HG03439 (cell line): ENCODE measurements around the gene AGBL5.
A peak's percentile ranks its signal among the peaks of the same experiment; 100 is the strongest.

Source experiments
- ATAC-seq: cut with Tn5 transposase; IDR thresholded peaks from one replicate; pipeline ENCODE4 v1.9.1; 2021; ENCODE audit warnings: mild to moderate bottlenecking, moderate library complexity; ENCODE audit not compliant: unreplicated experiment

Gene AGBL5

DNA sequence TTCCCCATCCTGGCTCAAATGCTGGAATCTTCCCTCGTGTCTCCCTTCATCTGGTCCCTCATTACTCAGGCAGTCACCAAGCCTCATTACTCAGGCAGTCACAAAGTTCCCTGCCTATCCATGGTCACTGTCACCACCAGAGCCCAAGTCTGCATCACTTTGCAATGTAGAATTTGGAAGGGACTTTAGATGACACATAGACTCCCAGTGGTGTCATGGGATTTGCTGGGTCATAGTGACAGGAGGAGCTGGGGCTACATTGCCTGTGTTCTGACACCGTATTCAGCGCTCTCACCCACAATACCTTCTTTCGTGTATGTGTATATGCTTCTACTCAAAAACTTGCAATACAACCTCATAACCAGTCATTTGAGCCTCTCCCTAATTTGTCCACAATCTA lies 24.9 kb downstream of the AGBL5 start:
- no peak for ATAC-seq

DNA sequence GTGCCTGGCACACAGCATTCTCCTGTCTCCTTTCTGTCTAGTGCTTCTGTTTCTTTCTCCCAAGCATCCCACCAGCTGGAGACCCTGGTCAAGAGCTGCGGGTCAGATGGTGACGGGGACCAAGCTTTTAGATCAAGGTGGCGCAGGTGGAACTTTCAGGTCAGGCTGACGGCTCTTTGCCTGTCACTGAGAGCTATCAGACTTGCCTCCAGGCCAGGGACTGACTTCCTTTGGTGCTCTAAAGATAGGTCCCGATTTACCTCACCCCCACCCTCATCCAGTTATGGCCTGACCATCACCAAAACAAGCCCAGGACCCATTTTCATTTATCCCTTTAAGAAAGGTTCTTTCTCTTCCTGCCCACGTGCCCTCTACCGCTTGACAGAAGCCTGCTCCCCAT lies 25.8 kb downstream of the AGBL5 start:
- ATAC-seq: no peak

DNA sequence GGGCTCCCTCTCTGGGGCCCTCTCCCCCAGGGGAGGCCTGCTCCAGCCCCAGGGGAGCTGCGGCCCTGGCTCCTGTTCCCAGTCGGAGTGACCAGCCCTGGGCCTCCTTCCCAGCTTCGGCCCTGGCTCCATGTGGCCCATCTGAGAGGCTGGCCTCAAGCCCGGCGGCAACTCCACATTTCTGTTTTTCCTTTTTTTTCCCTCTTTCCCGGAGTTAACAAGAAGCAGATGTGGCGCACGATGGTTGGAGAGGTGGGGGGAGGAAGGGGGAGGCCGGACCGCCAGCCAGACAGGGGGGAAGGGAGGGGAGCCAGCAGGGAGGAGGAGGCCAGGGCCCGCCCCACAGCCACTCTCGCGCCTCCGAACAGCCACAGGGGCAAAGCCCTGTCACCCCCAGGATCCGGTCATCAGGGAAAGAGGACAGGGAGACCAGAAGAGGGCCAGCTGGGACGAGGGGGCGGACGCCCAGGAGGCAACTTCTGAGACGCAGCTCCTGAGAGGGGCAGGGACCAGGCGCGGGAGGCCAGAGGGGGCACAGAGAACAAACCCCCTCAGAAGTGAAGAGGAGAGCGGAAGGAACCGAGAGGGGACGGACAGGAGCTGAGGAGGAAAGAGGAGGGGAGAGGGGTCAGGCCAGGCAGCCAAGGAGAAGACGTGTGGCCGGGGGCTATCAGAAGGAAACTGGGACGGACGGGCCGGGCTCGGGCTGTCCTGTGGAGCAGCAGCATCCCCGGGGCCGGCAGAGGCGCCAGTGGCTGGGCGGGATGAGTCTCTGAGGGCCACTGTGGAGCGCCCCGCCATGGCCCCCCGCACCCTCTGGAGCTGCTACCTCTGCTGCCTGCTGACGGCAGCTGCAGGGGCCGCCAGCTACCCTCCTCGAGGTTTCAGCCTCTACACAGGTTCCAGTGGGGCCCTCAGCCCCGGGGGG lies 27.1 kb downstream of the AGBL5 start, which contains the start of gene EMILIN1:
TSS of gene EMILIN1 (plus strand) at position 349 of the 928 bp plus-strand sequence. CDS start at position 800, 451 bp downstream.
- no peak for ATAC-seq

DNA sequence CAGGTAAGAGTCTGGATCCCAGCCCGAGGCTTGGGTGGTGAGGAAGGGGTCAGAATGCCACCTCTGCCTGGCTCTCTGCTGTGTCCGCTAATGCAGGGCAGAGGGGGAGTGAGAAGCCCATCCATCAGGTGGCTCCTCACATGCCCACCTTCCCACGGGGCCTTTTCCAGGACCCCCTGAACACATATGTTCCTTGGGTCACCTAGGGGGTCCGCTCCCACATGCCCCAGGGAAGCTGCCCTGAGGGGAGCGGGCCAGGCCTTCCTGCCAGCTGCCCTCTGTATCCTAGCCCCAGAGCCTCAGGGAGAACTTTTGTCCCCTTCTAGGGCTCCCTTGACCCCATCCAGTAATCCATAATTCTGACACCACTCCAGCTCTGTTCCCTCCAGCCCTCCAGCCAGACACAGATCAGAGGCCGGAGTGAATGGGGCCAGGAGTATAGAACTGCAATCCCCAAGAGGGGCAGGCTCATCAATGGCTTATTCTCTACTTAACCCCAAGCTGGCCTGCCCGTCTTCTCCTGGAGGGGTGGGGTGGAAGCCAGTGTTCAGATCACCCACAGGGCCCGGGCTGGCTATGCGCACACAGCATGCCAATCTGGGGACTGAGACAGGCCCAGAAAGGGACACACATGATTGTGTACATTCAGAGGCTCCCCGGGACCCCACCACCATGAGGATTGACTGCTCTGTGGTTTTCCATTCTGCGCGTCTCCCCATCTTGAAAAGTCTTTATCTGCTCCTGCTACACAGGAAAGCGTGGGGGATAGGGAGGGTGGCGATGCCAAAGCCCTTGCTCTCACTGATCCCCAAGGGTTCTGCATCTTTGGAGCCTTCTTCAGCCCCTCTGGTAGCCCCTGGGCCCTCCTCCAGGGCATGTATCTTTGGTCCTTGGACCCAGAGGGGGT lies 28.0 kb downstream of the AGBL5 start:
- ATAC-seq: no peak

DNA sequence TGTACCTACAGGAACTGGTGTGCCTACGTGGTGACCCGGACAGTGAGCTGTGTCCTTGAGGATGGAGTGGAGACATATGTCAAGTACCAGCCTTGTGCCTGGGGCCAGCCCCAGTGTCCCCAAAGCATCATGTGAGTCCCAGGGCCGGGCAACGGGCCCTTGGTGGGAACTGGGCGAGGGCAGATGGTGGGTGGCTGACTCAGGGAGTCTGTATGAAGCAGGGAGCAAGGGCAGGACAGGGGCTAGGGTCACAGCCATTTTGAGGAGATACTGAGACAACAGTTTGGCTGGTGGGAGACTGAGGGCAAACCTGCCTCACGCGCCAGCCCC lies 28.6 kb downstream of the AGBL5 start:
- ATAC-seq: no peak

DNA sequence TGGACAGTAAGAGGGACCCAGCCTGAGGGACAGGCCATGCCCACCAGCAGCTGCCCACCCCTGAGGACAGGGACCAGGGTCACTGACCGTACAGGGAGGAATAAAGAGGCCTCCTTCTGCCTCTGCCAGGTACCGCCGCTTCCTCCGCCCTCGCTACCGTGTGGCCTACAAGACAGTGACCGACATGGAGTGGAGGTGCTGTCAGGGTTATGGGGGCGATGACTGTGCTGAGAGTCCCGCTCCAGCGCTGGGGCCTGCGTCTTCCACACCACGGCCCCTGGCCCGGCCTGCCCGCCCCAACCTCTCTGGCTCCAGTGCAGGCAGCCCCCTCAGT lies 29.1 kb downstream of the AGBL5 start:
- ATAC-seq: no peak

DNA sequence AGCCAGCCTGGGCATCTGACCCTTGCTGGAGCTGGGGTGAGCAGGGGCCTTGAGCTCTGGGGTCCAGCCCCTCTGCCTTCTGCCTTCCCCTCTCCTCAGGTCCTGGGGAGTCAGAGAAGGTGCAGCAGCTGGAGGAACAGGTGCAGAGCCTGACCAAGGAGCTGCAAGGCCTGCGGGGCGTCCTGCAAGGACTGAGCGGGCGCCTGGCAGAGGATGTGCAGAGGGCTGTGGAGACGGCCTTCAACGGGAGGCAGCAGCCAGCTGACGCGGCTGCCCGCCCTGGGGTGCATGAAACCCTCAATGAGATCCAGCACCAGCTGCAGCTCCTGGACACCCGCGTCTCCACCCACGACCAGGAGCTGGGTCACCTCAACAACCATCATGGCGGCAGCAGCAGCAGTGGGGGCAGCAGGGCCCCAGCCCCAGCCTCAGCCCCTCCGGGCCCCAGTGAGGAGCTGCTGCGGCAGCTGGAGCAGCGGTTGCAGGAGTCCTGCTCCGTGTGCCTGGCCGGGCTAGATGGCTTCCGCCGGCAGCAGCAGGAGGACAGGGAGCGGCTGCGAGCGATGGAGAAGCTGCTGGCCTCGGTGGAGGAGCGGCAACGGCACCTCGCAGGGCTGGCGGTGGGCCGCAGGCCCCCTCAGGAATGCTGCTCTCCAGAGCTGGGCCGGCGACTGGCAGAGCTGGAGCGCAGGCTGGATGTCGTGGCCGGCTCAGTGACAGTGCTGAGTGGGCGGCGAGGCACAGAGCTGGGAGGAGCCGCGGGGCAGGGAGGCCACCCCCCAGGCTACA lies 30.7 kb downstream of the AGBL5 start:
- ATAC-seq: no peak

DNA sequence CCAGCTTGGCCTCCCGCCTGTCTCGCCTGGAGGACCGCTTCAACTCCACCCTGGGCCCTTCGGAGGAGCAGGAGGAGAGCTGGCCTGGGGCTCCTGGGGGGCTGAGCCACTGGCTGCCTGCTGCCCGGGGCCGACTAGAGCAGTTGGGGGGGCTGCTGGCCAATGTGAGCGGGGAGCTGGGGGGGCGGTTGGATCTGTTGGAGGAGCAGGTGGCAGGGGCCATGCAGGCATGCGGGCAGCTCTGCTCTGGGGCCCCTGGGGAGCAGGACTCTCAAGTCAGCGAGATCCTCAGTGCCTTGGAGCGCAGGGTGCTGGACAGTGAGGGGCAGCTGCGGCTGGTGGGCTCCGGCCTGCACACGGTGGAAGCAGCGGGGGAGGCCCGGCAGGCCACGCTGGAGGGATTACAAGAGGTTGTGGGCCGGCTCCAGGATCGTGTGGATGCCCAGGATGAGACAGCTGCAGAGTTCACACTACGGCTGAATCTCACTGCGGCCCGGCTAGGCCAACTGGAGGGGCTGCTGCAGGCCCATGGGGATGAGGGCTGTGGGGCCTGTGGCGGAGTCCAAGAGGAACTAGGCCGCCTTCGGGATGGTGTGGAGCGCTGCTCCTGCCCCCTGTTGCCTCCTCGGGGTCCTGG lies 31.4 kb downstream of the AGBL5 start:
- no peak for ATAC-seq

DNA sequence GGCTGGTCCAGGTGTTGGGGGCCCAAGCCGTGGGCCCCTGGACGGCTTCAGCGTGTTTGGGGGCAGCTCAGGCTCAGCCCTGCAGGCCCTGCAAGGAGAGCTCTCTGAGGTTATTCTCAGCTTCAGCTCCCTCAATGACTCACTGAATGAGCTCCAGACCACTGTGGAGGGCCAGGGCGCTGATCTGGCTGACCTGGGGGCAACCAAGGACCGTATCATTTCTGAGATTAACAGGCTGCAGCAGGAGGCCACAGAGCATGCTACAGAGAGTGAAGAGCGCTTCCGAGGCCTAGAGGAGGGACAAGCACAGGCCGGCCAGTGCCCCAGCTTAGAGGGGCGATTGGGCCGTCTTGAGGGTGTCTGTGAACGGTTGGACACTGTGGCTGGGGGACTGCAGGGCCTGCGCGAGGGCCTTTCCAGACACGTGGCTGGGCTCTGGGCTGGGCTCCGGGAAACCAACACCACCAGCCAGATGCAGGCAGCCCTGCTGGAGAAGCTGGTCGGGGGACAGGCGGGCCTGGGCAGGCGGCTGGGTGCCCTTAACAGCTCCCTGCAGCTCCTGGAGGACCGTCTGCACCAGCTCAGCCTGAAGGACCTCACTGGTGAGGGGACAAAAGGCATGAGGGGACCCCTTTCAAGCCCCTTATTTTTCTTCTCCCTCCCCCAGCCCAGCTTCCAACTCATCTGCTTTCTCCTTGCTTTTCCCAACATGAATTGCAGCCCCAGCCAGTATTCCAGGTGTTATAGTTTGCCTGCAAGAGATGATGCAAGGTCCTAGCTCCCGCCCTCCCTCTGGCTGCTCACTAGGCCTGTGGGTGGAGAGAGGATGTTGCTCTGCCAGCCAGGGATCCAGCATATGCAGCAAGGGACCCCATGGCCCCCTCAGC lies 32.2 kb downstream of the AGBL5 start:
- no peak for ATAC-seq

DNA sequence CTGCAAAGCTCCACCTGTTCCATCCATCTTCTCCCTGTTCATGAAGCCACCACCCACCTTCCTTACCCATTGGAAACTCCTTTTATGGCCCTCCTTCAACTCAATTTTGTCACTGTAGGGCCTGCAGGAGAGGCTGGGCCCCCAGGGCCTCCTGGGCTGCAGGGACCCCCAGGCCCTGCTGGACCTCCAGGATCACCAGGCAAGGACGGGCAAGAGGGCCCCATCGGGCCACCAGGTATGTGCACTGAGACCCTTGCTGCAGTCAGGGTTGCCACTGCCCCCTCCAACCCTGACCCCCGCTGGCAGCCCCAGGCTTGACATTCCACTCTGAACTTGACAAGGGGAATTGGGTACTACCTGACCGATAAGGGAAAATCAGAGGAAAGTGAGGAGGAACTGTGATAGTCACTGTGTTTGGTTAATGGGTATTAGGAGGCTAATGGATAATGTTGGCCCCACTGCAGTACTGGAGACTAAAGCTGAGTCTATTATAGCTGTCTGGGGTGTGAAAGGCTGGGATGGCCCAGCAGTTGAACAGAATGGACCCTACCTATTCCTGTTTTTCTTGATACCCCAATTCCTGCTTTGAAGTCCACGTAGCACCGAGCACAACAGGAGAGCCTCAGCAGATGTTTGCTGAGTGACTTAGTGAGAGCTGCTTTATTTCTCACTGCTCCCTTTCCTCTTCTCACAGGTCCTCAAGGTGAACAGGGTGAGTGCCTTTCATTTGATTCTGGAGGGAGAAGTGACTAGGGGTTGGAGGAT lies 33.0 kb downstream of the AGBL5 start:
- ATAC-seq: no peak

DNA sequence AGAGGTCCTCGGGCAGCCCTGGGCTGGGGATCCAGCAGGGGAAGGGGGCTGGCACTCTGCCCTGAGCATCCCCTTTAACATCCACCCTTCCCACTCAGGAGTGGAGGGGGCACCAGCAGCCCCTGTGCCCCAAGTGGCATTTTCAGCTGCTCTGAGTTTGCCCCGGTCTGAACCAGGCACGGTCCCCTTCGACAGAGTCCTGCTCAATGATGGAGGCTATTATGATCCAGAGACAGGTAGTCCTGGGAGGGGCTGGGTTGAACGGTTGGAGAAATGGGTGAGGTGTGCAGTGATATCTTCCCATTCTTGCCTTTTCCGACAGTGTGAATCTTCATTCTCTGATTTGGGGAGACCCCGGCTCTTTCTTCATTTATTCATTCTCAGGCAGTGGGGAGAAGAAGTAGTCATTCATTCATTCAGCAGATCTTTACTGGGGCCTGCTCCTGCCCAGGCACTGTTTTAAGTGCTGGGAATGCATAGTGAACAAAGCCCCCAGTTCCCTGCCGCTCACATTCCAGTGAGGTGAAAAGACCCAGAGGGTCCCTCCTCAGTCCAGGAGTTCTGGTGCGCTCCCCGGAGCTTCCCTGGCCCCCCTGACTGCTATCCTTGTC lies 33.7 kb downstream of the AGBL5 start:
- ATAC-seq: no peak

DNA sequence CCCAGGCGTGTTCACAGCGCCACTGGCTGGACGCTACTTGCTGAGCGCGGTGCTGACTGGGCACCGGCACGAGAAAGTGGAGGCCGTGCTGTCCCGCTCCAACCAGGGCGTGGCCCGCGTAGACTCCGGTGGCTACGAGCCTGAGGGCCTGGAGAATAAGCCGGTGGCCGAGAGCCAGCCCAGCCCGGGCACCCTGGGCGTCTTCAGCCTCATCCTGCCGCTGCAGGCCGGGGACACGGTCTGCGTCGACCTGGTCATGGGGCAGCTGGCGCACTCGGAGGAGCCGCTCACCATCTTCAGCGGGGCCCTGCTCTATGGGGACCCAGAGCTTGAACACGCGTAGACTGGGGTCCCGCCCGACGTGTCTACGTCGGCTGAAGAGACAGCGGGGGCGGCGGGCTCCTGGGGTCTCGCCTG lies 34.2 kb downstream of the AGBL5 start:
- peak; percentile 7 for ATAC-seq

DNA sequence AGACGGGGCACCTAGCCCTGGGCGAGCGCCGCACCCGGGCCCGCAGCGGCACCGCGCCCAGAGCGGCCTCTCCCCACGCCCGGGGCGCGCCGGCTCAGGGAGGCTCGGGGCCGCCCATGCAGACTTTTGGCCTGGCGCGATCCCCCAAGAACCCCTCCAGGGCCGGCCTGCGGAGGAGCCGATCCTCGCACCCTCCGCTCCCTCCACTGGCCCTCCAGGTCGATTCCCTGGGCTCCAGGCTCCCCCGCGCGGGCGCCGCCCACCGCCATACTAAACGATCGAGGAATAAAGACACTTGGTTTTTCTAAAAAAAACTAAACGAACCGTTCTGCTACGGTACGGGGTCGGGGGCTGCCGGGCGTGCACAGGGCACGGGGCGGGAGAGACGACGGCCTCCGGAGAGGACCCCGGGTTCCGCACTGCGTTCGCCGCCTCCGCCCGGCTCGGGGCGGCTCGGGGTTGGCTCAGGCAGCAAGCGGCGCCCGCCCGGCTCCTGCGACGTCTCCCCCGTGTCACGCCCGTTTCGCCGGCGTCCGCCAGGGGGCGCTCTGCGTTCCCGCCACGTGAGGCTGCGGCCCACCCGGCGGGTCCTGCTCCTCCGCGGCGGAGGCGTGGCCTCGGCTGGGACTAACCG lies 34.7 kb downstream of the AGBL5 start:
- ATAC-seq: peak; percentile 69

DNA sequence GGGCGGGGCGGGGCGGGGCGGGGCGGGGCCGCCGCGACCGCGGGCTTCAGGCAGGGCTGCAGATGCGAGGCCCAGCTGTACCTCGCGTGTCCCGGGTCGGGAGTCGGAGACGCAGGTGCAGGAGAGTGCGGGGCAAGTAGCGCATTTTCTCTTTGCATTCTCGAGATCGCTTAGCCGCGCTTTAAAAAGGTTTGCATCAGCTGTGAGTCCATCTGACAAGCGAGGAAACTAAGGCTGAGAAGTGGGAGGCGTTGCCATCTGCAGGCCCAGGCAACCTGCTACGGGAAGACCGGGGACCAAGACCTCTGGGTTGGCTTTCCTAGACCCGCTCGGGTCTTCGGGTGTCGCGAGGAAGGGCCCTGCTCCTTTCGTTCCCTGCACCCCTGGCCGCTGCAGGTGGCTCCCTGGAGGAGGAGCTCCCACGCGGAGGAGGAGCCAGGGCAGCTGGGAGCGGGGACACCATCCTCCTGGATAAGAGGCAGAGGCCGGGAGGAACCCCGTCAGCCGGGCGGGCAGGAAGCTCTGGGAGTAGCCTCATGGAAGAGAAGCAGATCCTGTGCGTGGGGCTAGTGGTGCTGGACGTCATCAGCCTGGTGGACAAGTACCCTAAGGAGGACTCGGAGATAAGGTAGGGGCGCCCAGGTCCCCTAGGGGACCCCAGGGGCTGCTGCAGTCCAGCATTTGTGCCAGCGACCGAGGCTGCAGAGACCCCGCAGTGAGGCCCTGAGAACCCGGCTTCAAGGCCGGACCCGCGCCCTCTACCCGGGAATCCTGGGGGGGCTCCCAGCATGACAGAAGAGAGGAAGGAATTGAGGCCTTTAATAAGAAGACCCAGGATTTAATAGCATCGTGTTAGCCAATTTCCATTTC lies 35.5 kb downstream of the AGBL5 start, which contains the start of gene KHK:
TSS of gene KHK (plus strand) at position 49 of the 870 bp plus-strand sequence. CDS start at position 537, 488 bp downstream.
- ATAC-seq: peak; percentile 11

DNA sequence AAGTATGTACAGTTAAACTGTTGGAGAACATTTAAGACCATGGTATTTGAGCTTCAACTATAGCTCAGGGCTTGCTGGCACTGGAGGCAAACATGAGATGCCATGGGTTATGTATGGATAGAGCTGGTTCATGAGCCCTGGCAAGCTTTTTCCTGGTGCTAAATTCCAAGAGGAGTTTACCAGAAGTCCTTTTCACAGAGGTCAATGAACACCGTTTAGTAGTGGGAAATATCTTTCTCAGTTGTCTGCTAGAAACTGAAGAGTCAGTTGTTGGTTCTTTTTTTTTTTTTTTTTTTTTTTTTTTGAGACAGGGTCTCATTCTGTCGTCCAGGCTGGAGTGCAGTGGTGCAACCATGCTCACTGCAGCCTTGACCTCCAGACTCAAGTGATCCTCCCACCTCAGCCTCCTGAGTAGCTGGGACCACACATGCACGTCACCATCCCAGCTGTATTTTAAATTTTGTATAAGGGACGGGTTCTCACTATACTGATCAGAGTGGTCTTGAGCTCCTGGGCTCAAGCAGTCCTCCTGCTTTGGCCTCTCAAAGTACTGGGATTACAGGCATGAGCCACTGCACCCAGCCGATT lies 36.4 kb downstream of the AGBL5 start:
- ATAC-seq: no peak

DNA sequence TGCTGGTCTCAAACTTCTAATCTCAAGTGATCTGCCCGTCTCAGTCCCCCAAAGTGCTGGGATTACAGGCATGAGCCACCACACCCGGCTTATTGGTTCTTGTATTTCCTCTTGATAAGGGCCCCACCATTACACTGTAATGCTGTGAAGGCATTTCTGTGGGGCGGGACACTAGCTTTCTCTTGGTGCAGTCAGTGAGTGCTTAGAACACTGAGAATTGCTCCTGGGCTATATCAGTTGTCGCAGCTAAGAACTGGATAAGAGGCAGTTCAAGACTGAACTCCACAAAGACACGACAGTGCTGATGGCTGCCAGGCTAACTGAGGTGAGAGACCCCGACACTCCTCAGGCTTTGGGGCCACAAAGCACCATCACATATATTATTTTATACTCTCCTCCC lies 37.2 kb downstream of the AGBL5 start:
- no peak for ATAC-seq
